ENCODE results near the gene PKN2.
"Not testable (repeated sequence)": the region's sequence is repeated elsewhere in the genome, so short reads cannot be mapped to it uniquely, and the experiment has no call there.

The PKN2 gene

DNA sequence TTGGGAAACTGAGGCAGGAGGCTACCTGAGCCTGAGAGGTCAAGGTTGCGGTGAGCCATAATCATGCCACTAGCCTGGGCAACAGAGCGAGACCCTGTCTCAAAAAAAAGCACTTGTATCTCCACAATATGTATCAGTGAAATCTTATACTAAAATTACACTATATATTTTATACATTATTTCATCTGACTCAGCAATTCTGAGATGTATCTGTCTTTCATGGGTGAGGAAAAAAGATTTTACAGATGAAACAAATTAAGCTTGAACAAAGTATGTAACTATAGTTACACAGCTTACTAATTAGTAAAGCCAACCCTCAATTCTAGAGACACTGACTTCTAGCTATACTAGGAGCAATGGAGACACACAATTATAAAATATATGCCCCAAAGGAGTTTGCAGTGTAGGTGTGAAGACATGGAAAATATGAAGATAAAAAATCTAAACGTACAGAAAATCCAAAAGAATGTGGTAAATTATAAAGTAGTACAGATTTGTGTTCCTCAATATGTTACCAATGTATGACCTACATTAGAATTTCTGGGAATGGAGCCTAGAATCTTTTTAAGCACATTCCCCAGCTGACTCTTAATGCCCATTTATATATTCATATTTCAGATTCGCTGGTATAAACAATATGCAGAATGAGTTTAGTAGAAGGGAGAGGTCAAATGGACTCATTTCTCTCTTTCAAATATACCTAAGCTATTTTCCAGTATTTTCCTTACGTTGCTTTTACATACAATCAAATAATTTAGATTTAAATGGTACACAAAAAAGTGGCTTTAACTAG lies 192.7 kb downstream of the PKN2 start:
- Histone ChIP-seq H3K4me1 (ENCODE audit: control insufficient read depth, insufficient read depth, low read length) (no peaks in the 10 kb centered on the region), H3K36me3 (ENCODE audit: control insufficient read depth, insufficient read depth, low read length) (no peaks in the 10 kb centered on the region; the same call in 1 of the 2 replicates), H3K4me3 (ENCODE audit: low read length) (no peak overlapping the region), H3K9me3 (ENCODE audit: control insufficient read depth, insufficient read depth, low read length) (no peaks in the 10 kb centered on the region; the same call in 1 of the 2 replicates), H3K27ac (ENCODE audit: low read length) (no peak overlapping the region), H3K27me3 (ENCODE audit: control insufficient read depth, insufficient read depth, low read length) (no peaks in the 10 kb centered on the region)
- DNase-seq (ENCODE audit: low read depth, low spot score) = no peak
- WGBS (ENCODE audit: insufficient coverage, insufficient read length) = no CpG with 5 or more reads among the region's 5 CpGs

- Histone ChIP-seq H3K9me3 (ENCODE audit: control insufficient read depth, insufficient read depth, low read length) (no peaks in the 10 kb centered on the region; the same call in 1 of the 2 replicates), H3K36me3 (ENCODE audit: control insufficient read depth, insufficient read depth, low read length) (no peaks in the 10 kb centered on the region; the same call in 1 of the 2 replicates), H3K27ac (ENCODE audit: low read length) (no peak overlapping the region), H3K4me1 (ENCODE audit: control insufficient read depth, insufficient read depth, low read length) (no peaks in the 10 kb centered on the region), H3K4me3 (ENCODE audit: low read length) (no peak overlapping the region), H3K27me3 (ENCODE audit: control insufficient read depth, insufficient read depth, low read length) (no peaks in the 10 kb centered on the region)
- WGBS (ENCODE audit: insufficient coverage, insufficient read length) = no CpG with 5 or more reads among the region's 6 CpGs
- DNase-seq (ENCODE audit: low read depth, low spot score) = no peak
Observed at GRCh38 chr1:88877382-88877825, 193.3 kb downstream of the PKN2 start.

GRCh38 chr1:88877911-88878310 lies 193.8 kb downstream of the PKN2 start:
- Histone ChIP-seq H3K27ac (ENCODE audit: low read length) (no peak overlapping the region), H3K36me3 (ENCODE audit: control insufficient read depth, insufficient read depth, low read length) (no peaks in the 10 kb centered on the region; the same call in 1 of the 2 replicates), H3K27me3 (ENCODE audit: control insufficient read depth, insufficient read depth, low read length) (no peaks in the 10 kb centered on the region), H3K4me3 (ENCODE audit: low read length) (no peak overlapping the region), H3K4me1 (ENCODE audit: control insufficient read depth, insufficient read depth, low read length) (no peaks in the 10 kb centered on the region), H3K9me3 (ENCODE audit: control insufficient read depth, insufficient read depth, low read length) (no peaks in the 10 kb centered on the region; the same call in 1 of the 2 replicates)
- WGBS (ENCODE audit: insufficient coverage, insufficient read length) = no CpG with 5 or more reads among the region's 9 CpGs
- DNase-seq (ENCODE audit: low read depth, low spot score) = no peak

GRCh38 chr1:88878731-88879130 lies 194.7 kb downstream of the PKN2 start:
- DNase-seq (ENCODE audit: low read depth, low spot score) = no peak
- H3K36me3 ChIP-seq (ENCODE audit: control insufficient read depth, insufficient read depth, low read length) = no peaks in the 10 kb centered on the region; the same call in 1 of the 2 replicates
- no peaks in the 10 kb centered on the region for H3K4me1 ChIP-seq (ENCODE audit: control insufficient read depth, insufficient read depth, low read length)
- WGBS (ENCODE audit: insufficient coverage, insufficient read length) = no CpG with 5 or more reads among the region's 4 CpGs
- H3K27me3 ChIP-seq (ENCODE audit: control insufficient read depth, insufficient read depth, low read length) = no peaks in the 10 kb centered on the region
- no peak overlapping the region for H3K27ac ChIP-seq (ENCODE audit: low read length)
- no peak overlapping the region for H3K4me3 ChIP-seq (ENCODE audit: low read length)
- H3K9me3 ChIP-seq (ENCODE audit: control insufficient read depth, insufficient read depth, low read length) = no peaks in the 10 kb centered on the region; the same call in 1 of the 2 replicates

- not testable (repeated sequence) for H3K4me3 ChIP-seq (ENCODE audit: low read length); H3K9me3 ChIP-seq (ENCODE audit: control insufficient read depth, insufficient read depth, low read length); H3K4me1 ChIP-seq (ENCODE audit: control insufficient read depth, insufficient read depth, low read length); H3K27me3 ChIP-seq (ENCODE audit: control insufficient read depth, insufficient read depth, low read length); DNase-seq (ENCODE audit: low read depth, low spot score); H3K27ac ChIP-seq (ENCODE audit: low read length); H3K36me3 ChIP-seq (ENCODE audit: control insufficient read depth, insufficient read depth, low read length)
- WGBS (ENCODE audit: insufficient coverage, insufficient read length) = no CpG with 5 or more reads among the region's 8 CpGs
Observed at GRCh38 chr1:88880717-88881116, 196.6 kb downstream of the PKN2 start.

DNA sequence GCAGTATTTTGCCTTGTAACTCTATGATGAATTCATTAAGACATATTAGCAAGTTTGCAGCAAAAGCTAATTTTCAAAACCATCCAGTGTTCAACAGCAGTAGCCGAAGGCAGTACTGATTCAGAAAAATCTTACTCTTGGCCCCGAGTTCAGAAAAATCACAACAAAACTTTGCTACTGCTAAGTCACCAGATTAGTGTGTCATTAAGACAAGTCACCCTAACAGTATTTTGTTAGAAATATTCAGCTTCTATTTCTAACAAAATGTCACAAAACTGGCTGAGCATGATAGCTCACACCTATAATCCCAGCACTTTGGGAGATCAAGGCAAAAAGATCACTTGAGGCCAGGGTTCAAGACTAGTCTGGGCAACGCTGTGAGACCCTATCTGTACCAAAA lies 199.1 kb downstream of the PKN2 start:
- Histone ChIP-seq H3K36me3 (ENCODE audit: control insufficient read depth, insufficient read depth, low read length) (no peaks in the 10 kb centered on the region; the same call in 1 of the 2 replicates), H3K27ac (ENCODE audit: low read length) (no peak overlapping the region), H3K4me3 (ENCODE audit: low read length) (no peak overlapping the region), H3K4me1 (ENCODE audit: control insufficient read depth, insufficient read depth, low read length) (no peaks in the 10 kb centered on the region), H3K27me3 (ENCODE audit: control insufficient read depth, insufficient read depth, low read length) (no peaks in the 10 kb centered on the region), H3K9me3 (ENCODE audit: control insufficient read depth, insufficient read depth, low read length) (no peaks in the 10 kb centered on the region)
- no peak for DNase-seq (ENCODE audit: low read depth, low spot score)
- WGBS (ENCODE audit: insufficient coverage, insufficient read length) = no CpG with 5 or more reads among the region's 3 CpGs
